HepG2 (cell line): Measurements from ENCODE around the gene FXYD6. TPM values are rescaled to one million over a fixed set of nuclear protein-coding genes. Genes with fewer than 3 reads are reported as not detected.

Experiments
- ATAC-seq: fragments of 200-7000 bp; cut with Tn5 transposase; 3 replicates; pipeline ENCODE4 v1.9.1; 2020; ENCODE audit warnings: mild to moderate bottlenecking, moderate library complexity
- BruUV-seq: library from RNA; stranded (reverse); fragments of 400-500 nt; replicated peaks from 2 replicates; lab custom pipeline; 2021; lab: Mats Ljungman, UMichigan
- CTCF ChIA-PET: fragments of 300-600 bp; formaldehyde crosslinking; extraction: SDS; loops from one replicate; lab custom pipeline; 2021; ENCODE audit warnings: low total read pairs, inconsistent platforms, low intra/inter-chr PET ratio; lab: Yijun Ruan, JAX
- POLR2A ChIA-PET: fragments of 350-600 bp; sonication (Branson Sonifier 250); formaldehyde crosslinking; loops from one replicate; lab custom pipeline; 2020; ENCODE audit warnings: antibody characterized with exemption, inconsistent platforms; lab: Yijun Ruan, JAX
- DNase-seq: peaks from one replicate; pipeline ENCODE4 v3.0.0-alpha.2; 2015; ENCODE audit warnings: low spot score
- FAIRE-seq: peaks from 3 replicates; lab custom pipeline; 2011; peaks lifted over from hg19 to GRCh38; lab: Jason Lieb, UNC
- H2AFZ ChIP-seq: one replicate; pipeline ENCODE4 v1.6.1; 2011; ENCODE audit warnings: low read length, inconsistent platforms
- H3K27ac ChIP-seq: fragments of 300-600 bp; 3 replicates; pipeline ENCODE4 v1.8.0; 2011; ENCODE audit warnings: mixed run types, mild to moderate bottlenecking, mixed read lengths, low read length, inconsistent platforms; ENCODE audit not compliant: insufficient read depth; ENCODE audit errors: extremely low read length
- H3K27me3 ChIP-seq, 2 experiments: fragments of 200-600 bp in 1 of 2; 2 replicates in 1 of 2; 3 replicates in 1 of 2; pipeline versions ENCODE4 v1.6.0 to v1.8.0; 2011; ENCODE audit warnings: low read length in 2 of 2, mild to moderate bottlenecking in 2 of 2, moderate library complexity in 2 of 2, inconsistent platforms in 1 of 2; ENCODE audit not compliant: insufficient read depth in 2 of 2, control insufficient read depth in 1 of 2
- H3K36me3 ChIP-seq, 2 experiments: fragments of 200-600 bp in 1 of 2; replicated peaks in 1 of 2; 2 replicates in 1 of 2; 3 replicates in 1 of 2; pipeline versions ENCODE4 v1.5.1 to v1.8.0; 2011; ENCODE audit warnings: low read length in 2 of 2, inconsistent platforms in 1 of 2; ENCODE audit not compliant: insufficient read depth in 2 of 2, control insufficient read depth in 1 of 2
- H3K4me1 ChIP-seq: 2 replicates; pipeline ENCODE4 v1.5.1; 2012; ENCODE audit warnings: low read length, inconsistent platforms; ENCODE audit not compliant: insufficient read depth
- H3K4me2 ChIP-seq: 2 replicates; pipeline ENCODE4 v1.6.0; 2011; ENCODE audit warnings: low read depth, low read length, inconsistent platforms
- H3K4me3 ChIP-seq, 3 experiments: fragments of 200-600 bp in 1 of 3; sonication (generic), shearing (Covaris generic) in 1 of 3; replicated peaks in 1 of 3; 2 replicates each; pipeline ENCODE4 v1.5.1; 2011 to 2016; ENCODE audit warnings: low read length in 3 of 3, inconsistent platforms in 2 of 3, low read depth in 2 of 3, mild to moderate bottlenecking in 2 of 3, control low read depth in 1 of 3, mixed read lengths in 1 of 3; ENCODE audit not compliant: insufficient read depth in 1 of 3
- H3K79me2 ChIP-seq: one replicate; pipeline ENCODE4 v1.6.1; 2011; ENCODE audit warnings: low read length, inconsistent platforms; ENCODE audit not compliant: insufficient read depth
- H3K9ac ChIP-seq: 2 replicates; pipeline ENCODE4 v1.6.0; 2011; ENCODE audit warnings: mild to moderate bottlenecking, low read depth, low read length, inconsistent platforms; ENCODE audit not compliant: insufficient read depth
- H3K9me3 ChIP-seq: 2 replicates; pipeline ENCODE4 v1.5.1; 2012; ENCODE audit warnings: mild to moderate bottlenecking, low read length
- H4K20me1 ChIP-seq: 2 replicates; pipeline ENCODE4 v1.6.0; 2011; ENCODE audit warnings: inconsistent platforms, mild to moderate bottlenecking, low read length, moderate library complexity; ENCODE audit not compliant: insufficient read depth
- ZFP41 ChIP-seq: sonication (generic); formaldehyde crosslinking; IDR thresholded peaks from 2 replicates; pipeline ENCODE4 v1.4.0; 2020; ENCODE audit warnings: mild to moderate bottlenecking, missing genetic modification reagents, borderline replicate concordance
- WGBS: methylation state at CpG from one replicate; pipeline ENCODE4 v1.1.6; 2017; ENCODE audit warnings: low lambda C conversion rate; 5-methylcytosine and 5-hydroxymethylcytosine counted together
- in situ Hi-C: cut with HindIII; loops from 2 replicates; pipeline ENCODE4 v1.10.0; 2017; ENCODE audit warnings: low pct_unique_long_range_greater_than_20kb; ENCODE audit not compliant: extremely low pct_ligation_motif_present
- intact Hi-C: fragments of 100-400 bp; cut with micrococcal nuclease; formaldehyde crosslinking; loops from one replicate; pipeline ENCODE4 v1.10.0; 2022; ENCODE audit not compliant: unreplicated experiment
- polyA plus RNA-seq, 8 experiments: library from polyadenylated mRNA; depleted of rRNA in 3 of 8; stranded (reverse) in 7 of 8; unstranded in 1 of 8; fragments of >200 nt; fragmentation: Illumina TruSeq in 4 of 8; extraction: Trizol in 4 of 8; gene quantifications; 2 replicates each; pipeline versions ENCODE4 v1.2.1 to v1.2.3, GENCODE V29; 2011 to 2016; ENCODE audit warnings: low read depth in 4 of 8, missing spikeins in 1 of 8, mixed read lengths in 1 of 8; ENCODE audit not compliant: insufficient read depth in 1 of 8
- total RNA-seq, 5 experiments: library from RNA; depleted of rRNA; stranded (reverse); fragments of >200 nt; fragmentation: Illumina TruSeq; extraction: Trizol; gene quantifications; 2 replicates each; pipeline ENCODE4 v1.2.3, GENCODE V29; 2016; ENCODE audit warnings: low read depth in 1 of 5
- TF ChIP-seq, protein P1 (sequence below): sonication (generic); formaldehyde crosslinking; conservative IDR thresholded peaks from 2 replicates; pipeline ENCODE4 v1.5.0; 2020; ENCODE audit warnings: missing genetic modification reagents
- TF ChIP-seq, protein P2 (sequence below): sonication (generic); formaldehyde crosslinking; IDR thresholded peaks from 2 replicates; pipeline ENCODE4 v1.5.0; 2020; ENCODE audit warnings: mild to moderate bottlenecking, missing genetic modification reagents, moderate library complexity

The FXYD6 gene
- total and polyA plus RNA-seq, 2 of the 13 experiments (the other 11 are each of a cell fraction or from before 2014, with no cell fraction given), result not detected

DNA sequence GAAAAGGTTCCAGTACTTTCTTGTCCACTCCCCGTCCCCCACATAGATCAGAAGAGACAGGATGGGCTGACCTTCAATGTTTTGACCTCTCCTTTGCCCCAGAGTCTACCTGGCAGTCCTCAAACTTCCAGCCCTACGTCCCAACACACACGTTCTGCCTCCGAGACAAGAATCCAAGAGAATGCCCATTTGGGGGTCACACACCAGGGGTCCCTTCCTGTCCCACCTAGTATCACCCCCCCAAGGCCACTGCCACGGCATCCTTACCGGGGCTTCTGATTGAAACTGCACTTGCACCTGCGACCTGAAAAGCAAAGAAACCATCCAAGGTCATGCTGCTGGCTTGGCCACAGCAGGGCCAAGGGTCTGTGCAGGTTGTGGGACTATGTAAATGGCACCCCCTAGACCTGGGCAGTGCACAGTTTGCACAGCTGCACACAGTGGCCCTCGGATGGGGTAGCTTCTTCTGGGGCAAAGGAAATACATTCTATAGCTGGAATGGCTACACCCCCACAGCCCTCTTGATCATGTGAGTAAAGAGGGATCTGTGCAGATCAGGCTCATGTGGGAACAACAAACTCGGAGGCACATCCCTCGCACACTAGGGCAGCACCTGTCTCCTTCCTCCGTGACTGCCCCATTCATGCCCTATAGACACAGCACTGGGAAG is 35.4 kb downstream of the FXYD6 start:
- ATAC-seq (no peak), DNase-seq (no peak), FAIRE-seq (no peak)
- Histone ChIP-seq H3K9ac (no peak overlapping the region), H3K27ac (no peak overlapping the region), H3K36me3 (no peaks in the 10 kb centered on the region), H3K9me3 (no peaks in the 10 kb centered on the region), H3K4me2 (no peak overlapping the region), H3K27me3 (peaks cover 10 to 51% of the 10 kb centered on the region in 2 experiments; a peak in 3 of 5 replicates), H3K4me1 (peaks cover 14% of the 10 kb centered on the region), H2AFZ (no peak overlapping the region), H3K79me2 (no peaks in the 10 kb centered on the region), H3K4me3 (no peak overlapping the region), H4K20me1 (no peaks in the 10 kb centered on the region)
- ChIA-PET POLR2A (no interaction called here), CTCF (no interaction called here)
- 23% methylated on average over 11 of the region's 11 CpGs for WGBS
- in situ Hi-C loops, result no loop called here
- no TSS peak for BruUV-seq
- TF ChIP-seq, protein P1, sequence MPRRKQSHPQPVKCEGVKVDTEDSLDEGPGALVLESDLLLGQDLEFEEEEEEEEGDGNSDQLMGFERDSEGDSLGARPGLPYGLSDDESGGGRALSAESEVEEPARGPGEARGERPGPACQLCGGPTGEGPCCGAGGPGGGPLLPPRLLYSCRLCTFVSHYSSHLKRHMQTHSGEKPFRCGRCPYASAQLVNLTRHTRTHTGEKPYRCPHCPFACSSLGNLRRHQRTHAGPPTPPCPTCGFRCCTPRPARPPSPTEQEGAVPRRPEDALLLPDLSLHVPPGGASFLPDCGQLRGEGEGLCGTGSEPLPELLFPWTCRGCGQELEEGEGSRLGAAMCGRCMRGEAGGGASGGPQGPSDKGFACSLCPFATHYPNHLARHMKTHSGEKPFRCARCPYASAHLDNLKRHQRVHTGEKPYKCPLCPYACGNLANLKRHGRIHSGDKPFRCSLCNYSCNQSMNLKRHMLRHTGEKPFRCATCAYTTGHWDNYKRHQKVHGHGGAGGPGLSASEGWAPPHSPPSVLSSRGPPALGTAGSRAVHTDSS (CRISPR knock-in tag), result no peak
- TF ChIP-seq ZFP41 (CRISPR knock-in tag), result no peak
- TF ChIP-seq, protein P2, sequence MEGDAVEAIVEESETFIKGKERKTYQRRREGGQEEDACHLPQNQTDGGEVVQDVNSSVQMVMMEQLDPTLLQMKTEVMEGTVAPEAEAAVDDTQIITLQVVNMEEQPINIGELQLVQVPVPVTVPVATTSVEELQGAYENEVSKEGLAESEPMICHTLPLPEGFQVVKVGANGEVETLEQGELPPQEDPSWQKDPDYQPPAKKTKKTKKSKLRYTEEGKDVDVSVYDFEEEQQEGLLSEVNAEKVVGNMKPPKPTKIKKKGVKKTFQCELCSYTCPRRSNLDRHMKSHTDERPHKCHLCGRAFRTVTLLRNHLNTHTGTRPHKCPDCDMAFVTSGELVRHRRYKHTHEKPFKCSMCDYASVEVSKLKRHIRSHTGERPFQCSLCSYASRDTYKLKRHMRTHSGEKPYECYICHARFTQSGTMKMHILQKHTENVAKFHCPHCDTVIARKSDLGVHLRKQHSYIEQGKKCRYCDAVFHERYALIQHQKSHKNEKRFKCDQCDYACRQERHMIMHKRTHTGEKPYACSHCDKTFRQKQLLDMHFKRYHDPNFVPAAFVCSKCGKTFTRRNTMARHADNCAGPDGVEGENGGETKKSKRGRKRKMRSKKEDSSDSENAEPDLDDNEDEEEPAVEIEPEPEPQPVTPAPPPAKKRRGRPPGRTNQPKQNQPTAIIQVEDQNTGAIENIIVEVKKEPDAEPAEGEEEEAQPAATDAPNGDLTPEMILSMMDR (CRISPR knock-in tag), result 0 out of 2 replicates have a peak, but pooled peaks have one; percentile 5
- intact Hi-C loops, result loop anchor here (10.0 kb wide), 1 partner anchor 64 kb away; no protein-coding TSS in a partner anchor
